Endothelial cell of umbilical vein (primary cell): ENCODE data around the gene CORO7.

Source experiments
- CTCF ChIP-seq, 2 donors: IDR thresholded peaks; 1 replicate in 1 of 2; 2 replicates in 1 of 2; pipeline ENCODE4 v1.5.1; 2011; ENCODE audit warnings: low read length in 2 of 2, mild to moderate bottlenecking in 2 of 2, moderate library complexity in 2 of 2, control low read depth in 1 of 2, inconsistent platforms in 1 of 2, low read depth in 1 of 2; ENCODE audit not compliant: insufficient read depth in 1 of 2; ENCODE audit errors: extremely low read depth in 1 of 2
- EZH2 ChIP-seq: IDR thresholded peaks from 2 replicates; pipeline ENCODE4 v1.6.1; 2012; ENCODE audit warnings: borderline replicate concordance, low read depth, mild to moderate bottlenecking, moderate library complexity, low read length, inconsistent platforms; ENCODE audit not compliant: severe bottlenecking
- FOS ChIP-seq: IDR thresholded peaks from 2 replicates; pipeline ENCODE4 v1.6.1; 2011; ENCODE audit warnings: mild to moderate bottlenecking, low read length, moderate library complexity, borderline replicate concordance; ENCODE audit not compliant: insufficient read depth
- GATA2 ChIP-seq: IDR thresholded peaks from 2 replicates; pipeline ENCODE4 v1.7.0; 2011; ENCODE audit warnings: low read depth, mild to moderate bottlenecking, moderate library complexity, mixed read lengths, low read length; ENCODE audit not compliant: insufficient read length, insufficient read depth
- JUN ChIP-seq: IDR thresholded peaks from 2 replicates; pipeline ENCODE4 v1.6.1; 2011; ENCODE audit warnings: borderline replicate concordance, low read depth; ENCODE audit not compliant: insufficient read length, insufficient read depth
- MYC ChIP-seq: IDR thresholded peaks from one replicate; pipeline ENCODE4 v1.6.1; 2011; ENCODE audit warnings: mild to moderate bottlenecking, low read depth, low read length
- POLR2A ChIP-seq: IDR thresholded peaks from 2 replicates; pipeline ENCODE4 v1.6.1; 2012; ENCODE audit warnings: low read depth, mild to moderate bottlenecking, control low read depth, low read length
- POLR2AphosphoS5 ChIP-seq: IDR thresholded peaks from 2 replicates; pipeline ENCODE4 v1.6.1; 2012; ENCODE audit warnings: low read depth, mild to moderate bottlenecking, control low read depth, low read length, moderate library complexity; ENCODE audit not compliant: insufficient read depth
- TF ChIP-seq, protein P1 (sequence below): IDR thresholded peaks from 2 replicates; pipeline ENCODE4 v1.6.1; 2011; ENCODE audit not compliant: insufficient read depth, insufficient read length

DNA sequence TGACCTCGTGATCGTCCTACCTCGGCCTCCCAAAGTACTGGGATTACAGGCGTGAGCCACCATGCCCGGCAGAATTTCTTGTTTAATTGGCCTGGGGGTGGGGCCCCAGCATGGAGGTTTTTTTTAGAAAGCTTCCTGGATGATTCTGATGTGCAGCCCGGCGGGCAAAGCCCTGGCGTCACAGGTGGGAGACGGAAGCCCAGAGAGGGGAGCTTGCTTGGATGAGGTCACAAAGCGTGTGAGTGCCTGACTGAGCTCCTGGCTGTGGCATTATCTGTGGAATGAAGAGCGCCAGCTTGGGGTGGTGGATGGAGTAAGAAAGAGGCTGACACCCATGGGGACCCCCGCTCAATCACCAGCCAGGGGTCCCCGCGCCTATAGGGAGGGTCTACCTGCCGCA lies 40.7 kb downstream of the CORO7 start:
- TF ChIP-seq CTCF (IDR thresholded peaks at IDR 0.05; ENCODE audit: extremely low read depth in 1 of 2, insufficient read depth in 1 of 2, low read depth in 1 of 2, low read length in 2 of 2) (no peak), POLR2A (no peak), POLR2AphosphoS5 (no peak), GATA2 (no peak), MYC (no peak), EZH2 (no peak), JUN (no peak), FOS (no peak)
- TF ChIP-seq, protein P1, sequence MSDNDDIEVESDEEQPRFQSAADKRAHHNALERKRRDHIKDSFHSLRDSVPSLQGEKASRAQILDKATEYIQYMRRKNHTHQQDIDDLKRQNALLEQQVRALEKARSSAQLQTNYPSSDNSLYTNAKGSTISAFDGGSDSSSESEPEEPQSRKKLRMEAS = no peak
